OCI-LY3 (cell line): ENCODE data around the gene ZBTB18.

Source experiments
- CTCF ChIP-seq: fragments of 200-600, 300-600 bp; sonication (generic); IDR thresholded peaks from 2 replicates; pipeline ENCODE4 v1.5.1; 2014; ENCODE audit warnings: antibody characterized with exemption, low read length, low read depth
- EZH2phosphoT487 ChIP-seq: fragments of 200-600 bp; shearing (Covaris generic); IDR thresholded peaks from 2 replicates; pipeline ENCODE4 v1.6.1; 2018; ENCODE audit warnings: antibody characterized with exemption, mixed run types, low read depth

- TF ChIP-seq CTCF (no peak), EZH2phosphoT487 (no peak)
Observed at GRCh38 chr1:244049162-244050013, 1.7 kb upstream of the ZBTB18 start.
